ENCODE data around the gene POLK.
"Not testable (repeated sequence)": the region's sequence is repeated elsewhere in the genome, so short reads cannot be mapped to it uniquely, and the experiment has no call there.

The POLK gene

DNA sequence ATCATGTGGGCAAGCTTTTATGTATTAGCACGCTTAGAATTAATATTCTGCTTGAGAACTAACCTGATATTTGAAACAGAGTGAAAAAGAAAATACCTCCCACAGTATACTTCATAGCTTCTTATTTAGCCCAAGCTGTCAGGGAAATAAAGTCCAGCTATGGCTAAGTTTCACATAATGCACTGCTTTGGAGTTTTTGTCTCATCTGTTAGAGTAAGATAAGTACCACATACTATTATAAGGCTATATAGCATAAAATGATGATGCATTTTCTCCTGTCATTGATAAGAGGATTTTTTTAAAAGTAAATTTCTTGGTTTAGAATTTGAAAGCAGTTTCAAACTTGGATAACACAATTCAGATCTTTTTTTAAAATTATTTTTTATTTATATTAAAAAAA is 97.2 kb downstream of the POLK start:
- no peak for DNase-seq (ENCODE audit: low read depth in 2 of 2)

DNA sequence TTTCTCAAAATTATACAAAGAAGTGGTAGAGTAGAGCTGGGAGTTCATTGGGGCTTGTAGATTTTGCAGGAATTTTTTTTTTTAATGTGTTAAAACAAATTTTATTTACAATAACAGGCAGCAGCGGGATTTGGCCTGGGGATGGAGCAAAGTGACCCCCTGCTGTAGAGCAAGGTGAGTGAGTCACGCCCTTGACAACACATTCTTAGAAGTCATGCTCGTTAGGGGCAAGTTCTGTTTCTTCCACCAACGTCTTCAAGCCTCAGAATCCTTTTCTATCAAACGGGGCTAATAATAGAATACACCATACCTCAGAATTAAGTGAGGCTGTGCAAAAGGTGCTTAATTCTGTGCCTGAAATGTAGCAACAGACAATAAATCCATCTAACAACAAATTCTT is 98.5 kb downstream of the POLK start:
- no peak for DNase-seq (ENCODE audit: low read depth in 2 of 2)

DNA sequence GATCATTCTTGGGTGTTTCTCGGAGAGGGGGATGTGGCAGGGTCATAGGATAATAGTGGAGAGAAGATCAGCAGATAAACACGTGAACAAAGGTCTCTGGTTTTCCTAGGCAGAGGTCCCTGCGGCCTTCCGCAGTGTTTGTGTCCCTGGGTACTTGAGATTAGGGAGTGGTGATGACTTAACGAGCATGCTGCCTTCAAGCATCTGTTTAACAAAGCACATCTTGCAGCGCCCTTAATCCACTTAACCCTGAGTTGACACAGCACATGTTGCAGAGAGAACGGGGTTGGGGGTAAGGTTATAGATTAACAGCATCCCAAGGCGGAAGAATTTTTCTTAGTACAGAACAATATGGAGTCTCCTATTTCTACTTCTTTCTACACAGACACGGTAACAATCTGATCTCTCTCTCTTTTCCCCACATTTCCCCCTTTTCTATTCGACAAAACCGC is 99.2 kb downstream of the POLK start:
- DNase-seq (ENCODE audit: low read depth in 2 of 2) = not testable (repeated sequence)

DNA sequence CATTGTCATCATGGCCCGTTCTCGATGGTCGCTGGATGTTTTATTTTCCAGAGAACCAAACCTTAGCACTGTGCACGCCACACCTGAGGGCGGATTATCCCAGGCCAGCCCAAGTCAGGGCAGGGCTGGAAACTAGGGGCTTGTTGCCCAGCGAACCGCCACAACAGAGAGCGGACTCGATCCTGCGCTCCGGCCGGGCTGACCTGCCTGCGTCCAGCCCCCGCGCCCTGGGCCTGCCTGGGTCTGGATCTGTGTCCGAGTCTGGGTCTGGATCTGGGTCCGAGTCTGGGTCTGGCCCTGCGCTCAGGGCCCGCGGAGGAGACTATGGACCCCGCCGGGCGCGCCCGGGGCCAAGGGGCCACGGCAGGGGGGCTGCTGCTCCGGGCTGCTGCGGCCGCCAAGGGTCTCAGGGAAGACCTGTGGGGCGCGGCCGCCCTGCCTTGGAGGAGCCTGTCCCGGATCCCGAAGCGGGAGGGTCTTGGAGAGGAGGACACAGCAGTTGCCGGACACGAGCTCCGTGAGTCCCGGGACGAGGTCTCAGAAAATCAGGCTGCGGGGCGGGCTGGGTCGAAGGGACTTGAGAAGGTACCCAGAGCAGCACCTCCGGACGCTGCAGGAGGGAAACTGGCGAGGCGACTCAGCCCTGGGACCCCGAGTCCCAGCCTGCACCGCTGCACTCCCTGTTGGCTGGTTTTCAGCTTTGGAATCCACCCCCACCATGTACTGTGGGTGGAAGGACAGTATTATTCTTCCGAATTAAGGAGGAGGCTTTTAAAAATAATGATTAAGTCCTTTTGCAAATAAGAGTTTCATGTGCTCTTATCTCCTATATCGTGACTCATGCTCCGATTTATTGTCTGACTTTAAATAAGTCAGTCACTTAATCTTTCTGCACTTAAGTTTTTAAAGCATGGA is 99.9 kb downstream of the POLK start, which contains the start of gene ANKDD1B:
Gene ANKDD1B (plus strand): TSS at position 143 of the 915 bp plus-strand sequence. CDS start 182 bp downstream, at position 325.
- no peak for DNase-seq (ENCODE audit: low read depth in 2 of 2)

DNA sequence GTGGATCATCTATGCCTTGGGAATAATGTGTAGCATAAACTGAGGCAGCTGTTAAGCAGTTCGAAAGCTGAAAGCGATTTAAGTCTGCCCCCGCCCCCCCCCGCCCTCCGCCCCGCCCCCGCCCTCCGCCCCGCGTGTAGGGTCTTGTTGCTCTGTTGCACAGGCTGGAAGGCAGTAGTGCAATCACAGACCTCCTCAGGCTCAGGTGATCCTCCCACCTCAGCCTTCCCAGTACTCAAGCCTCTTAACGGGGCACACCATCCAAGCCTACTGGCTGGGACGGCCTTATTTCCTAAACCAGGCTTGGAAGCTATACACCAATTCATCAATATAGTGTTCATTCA is 100.5 kb downstream of the POLK start:
- DNase-seq (ENCODE audit: low read depth in 2 of 2) = no peak

DNA sequence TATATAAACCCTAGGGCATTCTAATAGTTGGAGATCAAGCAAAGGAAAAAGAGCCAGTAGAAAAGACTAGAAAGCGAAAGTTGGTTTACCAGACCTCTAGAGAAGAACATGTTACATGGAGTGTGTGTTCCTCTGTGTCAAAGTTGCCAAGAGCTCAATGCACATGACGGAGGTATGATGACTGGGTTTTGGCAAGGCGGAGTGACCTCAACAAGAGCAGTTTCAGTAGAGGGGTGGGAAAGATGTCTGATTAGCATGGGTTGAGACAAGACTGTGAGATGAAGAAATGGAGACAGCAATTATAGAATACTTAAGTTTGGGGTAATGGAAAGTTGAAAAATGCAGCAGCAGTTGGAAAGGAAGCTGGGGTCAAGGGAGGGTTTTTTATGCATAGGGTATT is 101.2 kb downstream of the POLK start:
- no peak for DNase-seq (ENCODE audit: low read depth in 2 of 2)

DNA sequence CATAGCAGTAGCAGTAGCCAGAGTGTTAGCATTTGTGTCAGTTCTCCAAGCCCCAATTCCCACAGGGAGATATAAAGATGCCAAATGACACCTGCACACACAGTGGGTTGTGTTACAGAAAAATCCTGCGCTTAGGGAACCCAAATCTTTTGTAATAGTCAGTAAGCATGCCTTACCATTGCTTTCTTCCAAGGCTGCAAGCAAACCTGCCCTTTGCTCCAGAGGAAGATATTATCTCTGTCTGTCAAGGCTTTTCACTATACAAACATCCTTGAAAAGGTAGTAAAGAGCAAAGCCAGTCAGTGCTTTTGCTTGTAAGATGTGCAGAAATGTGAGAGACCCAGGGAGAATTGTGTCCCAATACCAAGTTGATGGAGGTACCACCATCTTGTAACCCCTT is 102.5 kb downstream of the POLK start:
- DNase-seq (ENCODE audit: low read depth in 2 of 2) = no peak

DNA sequence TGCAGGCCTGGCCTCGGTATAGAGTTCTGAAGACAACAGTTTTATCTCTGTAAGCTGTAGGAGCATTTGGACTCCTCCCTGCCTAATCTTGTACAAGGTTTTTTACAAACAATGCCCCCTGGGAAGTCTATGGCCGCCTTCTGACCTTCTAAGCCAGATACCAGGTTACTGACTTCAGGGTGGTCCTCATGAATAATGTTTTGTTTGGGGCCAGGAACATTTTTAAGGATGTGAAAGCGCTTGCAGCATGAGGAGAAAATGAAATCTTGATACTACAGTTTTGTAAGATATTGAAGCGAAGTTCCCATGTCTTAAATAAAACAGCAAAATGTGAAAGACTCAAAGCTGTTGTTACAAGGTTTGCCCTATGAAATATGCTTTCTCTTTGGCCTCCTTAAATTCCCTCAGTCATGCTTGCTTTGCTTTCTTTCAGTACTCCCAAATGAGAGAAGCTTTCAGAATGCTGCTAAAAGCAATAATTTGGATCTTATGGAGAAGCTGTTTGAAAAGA is 104.7 kb downstream of the POLK start:
- DNase-seq (ENCODE audit: low read depth in 2 of 2) = no peak

DNA sequence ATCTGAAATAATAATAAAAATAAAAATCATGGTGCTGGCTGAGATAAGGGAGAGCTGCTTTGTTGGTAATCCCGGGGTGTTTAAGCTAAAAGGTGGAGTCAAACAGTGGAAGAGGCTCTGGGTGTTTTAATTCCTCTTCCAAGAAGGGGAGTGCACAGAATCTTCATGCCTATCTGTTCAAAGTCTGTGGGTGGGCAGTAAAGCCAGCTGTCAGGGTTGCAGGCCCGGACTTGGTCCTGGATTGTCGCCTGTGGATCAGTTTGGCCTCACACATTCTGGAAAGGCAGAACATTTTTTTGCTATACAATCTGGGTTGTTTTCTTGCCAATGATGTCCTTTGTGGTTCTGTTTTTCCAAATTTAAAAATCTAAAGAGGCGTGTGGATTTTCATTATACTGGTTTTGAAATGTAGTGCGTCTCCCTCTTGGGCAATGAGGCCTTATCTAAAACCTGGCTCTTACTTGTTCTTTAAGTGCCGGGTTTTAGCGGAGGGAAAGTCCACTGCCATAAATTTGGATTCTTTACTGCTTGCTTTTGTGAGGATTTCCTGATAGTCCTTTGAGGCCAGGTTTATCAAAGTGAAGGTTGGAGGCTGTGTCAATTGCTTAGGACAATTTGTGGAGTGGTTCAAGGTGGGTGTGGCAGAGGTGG is 105.4 kb downstream of the POLK start:
- no peak for DNase-seq (ENCODE audit: low read depth in 2 of 2)

DNA sequence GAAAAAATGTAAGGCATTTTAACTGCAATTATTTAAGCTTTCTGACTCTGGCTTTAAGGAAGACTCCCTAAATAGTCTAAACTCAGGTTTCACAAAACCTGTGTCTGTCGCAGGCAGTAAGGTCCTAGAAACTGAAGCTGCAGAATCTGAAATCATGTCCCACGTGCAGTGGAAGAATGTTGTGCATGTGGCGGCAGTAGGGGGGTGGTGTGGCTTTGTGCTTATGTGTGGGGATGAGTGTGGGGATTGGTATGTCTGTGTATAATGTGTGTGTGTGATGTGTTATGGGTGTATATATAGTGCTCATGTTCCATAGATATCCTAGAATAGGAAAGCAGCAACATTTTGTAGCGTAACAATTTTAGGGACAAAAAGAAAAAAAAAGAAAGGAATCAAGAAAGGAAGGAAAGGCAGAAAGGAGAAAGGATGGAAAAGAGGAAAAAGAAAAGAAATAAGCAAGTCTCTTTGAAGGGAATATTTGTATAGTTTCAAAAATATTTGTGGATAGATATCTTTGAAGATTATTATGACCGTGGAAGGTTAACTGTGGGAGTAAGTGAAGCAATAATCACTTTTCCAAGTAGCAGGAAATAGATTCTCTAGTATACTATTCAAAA is 106.2 kb downstream of the POLK start:
- DNase-seq (ENCODE audit: low read depth in 2 of 2) = no peak

DNA sequence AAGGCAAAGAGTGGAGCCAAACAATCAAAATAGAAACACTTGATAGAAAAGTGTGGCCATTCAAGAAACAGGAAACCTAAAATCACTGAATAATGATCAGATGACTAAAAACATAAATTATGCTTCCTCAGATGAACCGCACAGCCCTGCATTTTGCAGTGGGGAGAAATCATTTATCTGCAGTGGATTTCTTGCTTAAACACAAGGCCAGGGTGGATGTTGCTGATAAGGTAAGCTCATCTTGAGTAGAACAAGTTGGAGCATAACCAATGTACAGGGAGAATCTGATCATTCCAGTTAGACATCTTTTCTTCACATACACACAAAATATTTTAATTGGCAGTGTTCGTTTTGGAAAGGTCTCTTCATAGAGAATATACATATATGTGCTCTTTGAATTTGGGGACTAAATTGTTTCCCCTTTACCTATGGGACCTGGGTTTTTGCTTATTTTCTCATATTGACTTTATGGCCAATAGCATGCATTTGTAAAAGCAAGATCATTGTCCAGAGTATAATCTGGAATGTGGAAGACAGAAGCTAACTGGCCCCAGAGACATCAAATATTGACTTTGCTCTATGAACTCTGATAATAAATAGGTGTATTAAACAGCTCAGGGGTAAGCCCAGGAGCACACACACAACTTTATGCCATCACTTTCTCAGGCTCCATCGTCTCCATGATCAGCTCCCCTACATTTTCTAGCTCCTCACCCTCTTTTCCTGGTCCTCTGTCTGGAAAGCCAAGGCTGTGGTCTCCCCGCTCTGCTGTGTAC is 108.7 kb downstream of the POLK start:
- DNase-seq (ENCODE audit: low read depth in 2 of 2) = no peak

DNA sequence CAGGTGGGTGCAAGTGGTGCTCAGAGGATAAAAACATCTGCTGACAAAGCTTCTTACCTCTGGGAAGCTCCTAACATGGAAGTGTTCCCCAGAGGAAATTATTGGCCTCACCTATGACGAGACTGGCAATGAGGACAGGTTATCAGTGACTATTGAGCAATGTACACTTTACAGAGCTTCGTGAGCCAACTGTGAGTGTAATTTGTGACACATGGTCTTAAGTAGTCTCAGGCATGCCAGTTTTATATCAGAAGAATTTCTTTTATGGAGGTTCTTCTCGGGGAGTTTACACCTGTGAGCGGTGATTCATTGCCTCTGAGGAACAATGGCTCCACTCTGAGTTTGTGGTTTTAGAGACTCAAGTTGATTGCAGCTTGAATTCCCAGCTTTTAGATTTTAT is 110.9 kb downstream of the POLK start:
- DNase-seq (ENCODE audit: low read depth in 2 of 2) = no peak

DNA sequence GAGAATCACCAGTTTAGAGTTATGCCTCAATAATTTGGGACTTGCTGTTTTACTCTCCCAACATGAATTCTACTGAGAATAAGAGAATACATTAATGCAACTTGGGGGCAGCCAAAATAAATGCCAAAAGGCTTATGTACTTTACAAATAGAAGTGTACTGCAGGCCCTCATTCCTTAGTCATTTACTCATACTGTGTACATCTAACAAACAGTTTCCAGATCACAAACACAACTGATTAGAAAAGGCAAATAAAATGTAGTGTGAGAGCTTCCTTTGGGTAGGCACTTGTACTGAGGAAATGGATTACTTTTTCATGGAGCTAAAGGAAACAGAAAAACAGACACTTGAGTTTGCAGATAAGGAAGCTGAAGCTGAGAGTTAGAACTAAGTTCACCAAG is 112.2 kb downstream of the POLK start:
- no peak for DNase-seq (ENCODE audit: low read depth in 2 of 2)

DNA sequence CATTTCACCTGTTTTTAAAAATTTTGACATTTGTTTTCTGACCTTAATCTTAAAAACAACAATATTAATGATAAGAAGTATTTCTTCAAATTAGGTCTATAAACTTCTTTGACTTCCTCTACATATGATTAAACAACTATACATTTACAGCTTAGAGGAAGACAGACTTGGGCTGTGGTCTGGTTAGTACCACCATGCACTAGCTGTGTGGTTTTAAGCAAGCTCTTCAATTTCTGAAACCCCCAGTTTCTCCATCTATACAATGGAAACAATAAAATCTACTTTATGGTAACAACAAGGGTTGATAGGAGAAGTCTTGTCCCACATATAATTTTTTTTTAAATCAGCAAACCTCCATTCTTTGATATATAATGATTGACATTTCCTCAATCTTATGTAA is 115.3 kb downstream of the POLK start:
- no peak for DNase-seq (ENCODE audit: low read depth in 2 of 2)

DNA sequence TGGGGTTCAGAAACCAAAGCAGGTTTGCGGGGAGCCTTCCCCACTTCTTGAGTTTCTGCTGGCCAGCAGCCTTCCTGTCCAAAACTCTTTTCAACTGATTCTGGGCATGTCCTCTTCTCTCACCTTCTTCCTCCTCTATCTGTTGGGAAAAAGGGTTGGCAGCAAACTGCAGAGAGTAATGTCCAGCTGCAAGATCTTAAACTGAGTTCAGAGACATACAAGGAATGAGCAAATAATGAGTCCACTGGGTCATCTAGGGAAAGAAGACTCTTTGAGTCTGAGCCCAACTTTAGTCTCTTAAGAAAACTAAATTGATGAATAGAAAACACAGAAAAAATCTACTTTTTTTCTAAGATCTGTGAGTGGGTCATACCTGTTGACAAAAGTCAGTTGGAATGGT is 116.1 kb downstream of the POLK start:
- no peak for DNase-seq (ENCODE audit: low read depth in 2 of 2)

DNA sequence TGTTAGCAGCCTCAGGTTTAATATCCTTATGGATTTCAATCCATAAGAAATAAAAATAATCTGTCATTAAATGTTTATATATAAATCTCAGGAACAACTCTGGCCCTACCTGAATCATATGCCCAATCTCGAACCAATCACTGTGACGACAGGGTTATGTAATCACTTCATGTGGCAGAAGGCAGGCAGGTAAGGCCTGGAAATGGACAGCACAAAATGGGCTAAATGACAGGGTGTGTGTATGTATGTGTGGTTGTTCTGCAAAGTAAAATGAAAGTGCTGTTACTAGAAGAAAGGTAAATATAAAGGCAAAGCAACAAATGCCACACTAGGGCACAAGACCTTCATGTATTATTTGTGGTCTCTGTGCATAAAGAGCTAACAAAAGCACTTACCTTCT is 119.2 kb downstream of the POLK start:
- no peak for DNase-seq (ENCODE audit: low read depth in 2 of 2)

DNA sequence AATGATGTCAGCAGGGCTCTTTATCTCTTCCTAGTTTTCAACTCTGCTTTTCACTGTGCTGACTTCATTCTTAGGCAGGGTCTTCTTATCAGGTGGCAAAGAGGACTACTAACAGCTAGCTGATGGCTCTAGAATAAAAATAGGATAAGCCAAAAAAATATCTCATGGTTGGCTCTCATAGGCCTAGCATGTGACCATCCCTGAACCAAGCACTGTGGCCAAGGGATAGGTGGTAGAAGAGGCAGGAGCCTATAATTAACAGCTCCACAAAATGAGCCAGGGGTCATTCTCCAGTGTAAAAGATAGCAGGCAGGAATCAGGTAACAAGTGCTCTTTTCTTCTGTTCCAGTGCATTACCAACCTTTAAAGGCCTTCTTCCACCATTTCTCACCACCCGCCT is 120.6 kb downstream of the POLK start:
- no peak for DNase-seq (ENCODE audit: low read depth in 2 of 2)

DNA sequence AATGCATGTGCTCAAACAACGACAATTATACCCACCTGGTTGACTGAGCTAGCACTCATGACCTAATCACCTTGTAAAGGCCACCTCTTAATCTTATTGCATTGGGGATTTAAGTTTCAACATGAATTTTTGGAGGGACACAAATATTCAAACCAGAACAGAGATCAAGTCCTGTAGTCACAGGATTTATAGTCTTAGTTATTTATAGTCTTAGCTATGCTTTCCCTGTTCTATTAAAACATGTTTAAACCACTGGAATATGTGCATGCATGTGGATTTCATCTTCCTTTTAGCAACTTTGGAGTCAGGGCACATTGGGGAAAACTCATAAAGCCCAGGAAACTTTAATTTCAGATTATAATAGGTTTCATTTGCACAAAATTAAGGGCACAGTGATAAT is 126.3 kb downstream of the POLK start:
- DNase-seq (ENCODE audit: low read depth in 2 of 2) = no peak

DNA sequence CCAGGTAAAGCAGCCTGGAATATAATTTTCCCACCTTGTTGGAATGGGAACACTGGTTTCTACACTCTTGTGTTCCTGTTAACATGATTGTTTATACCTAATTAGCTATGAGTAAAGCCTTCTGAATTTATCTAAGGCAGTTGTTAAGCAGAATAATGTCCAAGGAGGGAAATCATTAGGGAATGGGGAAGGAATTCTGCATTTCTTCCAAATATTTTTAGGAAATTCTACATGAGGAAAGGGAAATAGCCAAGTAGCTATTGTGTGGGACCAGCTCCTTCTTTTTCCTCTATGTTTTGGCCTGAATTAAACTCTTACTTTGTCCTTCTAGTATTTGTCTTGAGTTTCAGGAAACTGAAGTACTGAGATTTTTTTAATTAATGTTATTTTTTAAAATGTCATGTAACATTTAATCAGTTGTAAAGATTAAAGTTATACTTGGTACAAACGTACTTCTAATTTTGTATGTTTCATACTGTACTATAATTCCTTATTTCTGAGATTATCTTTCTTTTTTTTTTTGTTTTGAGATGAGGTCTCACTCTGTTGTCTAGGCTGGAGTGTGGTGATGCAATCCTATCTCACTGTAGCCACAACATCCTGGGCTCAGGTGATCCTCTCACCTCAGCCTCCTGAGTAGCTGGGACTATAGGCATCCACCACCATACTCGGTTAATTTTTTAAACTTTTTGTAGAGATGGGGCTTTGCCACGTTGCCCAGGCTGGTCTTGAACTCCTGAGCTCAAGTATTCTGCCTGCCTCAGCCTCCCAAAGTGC is 128.0 kb downstream of the POLK start:
- DNase-seq (ENCODE audit: low read depth in 2 of 2) = no peak

DNA sequence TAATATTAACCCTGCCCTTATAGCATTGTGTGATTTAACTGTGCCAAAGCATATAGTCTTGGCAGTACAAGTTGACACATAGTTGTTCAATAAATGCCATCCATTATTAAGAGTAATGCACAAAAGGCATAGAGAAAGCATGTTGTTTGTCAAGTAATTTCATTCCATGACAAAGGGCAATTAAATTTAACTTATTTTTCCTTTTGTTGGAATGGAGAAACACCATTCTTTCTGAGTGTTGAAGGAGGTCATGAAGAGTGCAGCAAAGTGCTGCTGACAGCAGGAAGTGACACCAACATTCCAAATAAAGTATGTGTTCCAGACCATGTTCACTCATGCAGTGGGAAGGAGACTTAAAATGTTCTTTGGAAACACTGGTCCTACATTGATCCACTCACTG is 128.7 kb downstream of the POLK start:
- no peak for DNase-seq (ENCODE audit: low read depth in 2 of 2)

DNA sequence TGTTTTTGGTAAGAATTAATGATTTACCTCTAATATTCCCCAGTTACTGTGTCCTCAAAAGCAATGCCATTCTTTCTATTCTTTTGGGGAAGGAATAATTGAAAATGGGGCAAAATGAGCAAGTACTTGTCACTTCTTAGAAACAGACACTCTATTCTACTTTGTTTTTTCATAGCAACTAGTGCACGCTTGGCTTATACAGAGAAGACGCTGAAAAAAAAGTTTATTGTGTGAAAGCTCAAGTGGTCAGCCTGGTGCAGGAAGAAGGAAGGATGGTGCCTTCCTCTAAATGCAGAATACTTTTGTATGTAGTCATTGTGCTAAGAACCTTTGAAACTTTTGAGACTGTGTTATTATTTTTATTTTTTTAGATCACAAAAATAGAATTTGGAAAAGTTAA is 129.1 kb downstream of the POLK start:
- DNase-seq (ENCODE audit: low read depth in 2 of 2) = no peak
